Activated naive CD8-positive, alpha-beta T cell (primary cell): Measurements from ENCODE around the gene TBRG1.
A peak's percentile ranks its signal among the peaks of the same experiment; 100 is the strongest.

ENCODE experiments used
- H3K27ac Mint-ChIP-seq: one replicate; pipeline ENCODE4 v1.8.0; 2021; ENCODE audit warnings: mixed read lengths
- H3K27me3 Mint-ChIP-seq: one replicate; pipeline ENCODE4 v1.8.0; 2021; ENCODE audit warnings: mixed read lengths
- H3K36me3 Mint-ChIP-seq: one replicate; pipeline ENCODE4 v1.8.0; 2021; ENCODE audit warnings: mixed read lengths
- H3K4me1 Mint-ChIP-seq: one replicate; pipeline ENCODE4 v1.8.0; 2021; ENCODE audit warnings: low read depth, mixed read lengths
- H3K4me3 Mint-ChIP-seq: one replicate; pipeline ENCODE4 v1.8.0; 2021; ENCODE audit warnings: mild to moderate bottlenecking, mixed read lengths
- H3K9me3 Mint-ChIP-seq: one replicate; pipeline ENCODE4 v1.8.0; 2021; ENCODE audit warnings: low read depth, mixed read lengths

The TBRG1 gene, protein sequence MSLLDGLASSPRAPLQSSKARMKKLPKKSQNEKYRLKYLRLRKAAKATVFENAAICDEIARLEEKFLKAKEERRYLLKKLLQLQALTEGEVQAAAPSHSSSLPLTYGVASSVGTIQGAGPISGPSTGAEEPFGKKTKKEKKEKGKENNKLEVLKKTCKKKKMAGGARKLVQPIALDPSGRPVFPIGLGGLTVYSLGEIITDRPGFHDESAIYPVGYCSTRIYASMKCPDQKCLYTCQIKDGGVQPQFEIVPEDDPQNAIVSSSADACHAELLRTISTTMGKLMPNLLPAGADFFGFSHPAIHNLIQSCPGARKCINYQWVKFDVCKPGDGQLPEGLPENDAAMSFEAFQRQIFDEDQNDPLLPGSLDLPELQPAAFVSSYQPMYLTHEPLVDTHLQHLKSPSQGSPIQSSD

DNA sequence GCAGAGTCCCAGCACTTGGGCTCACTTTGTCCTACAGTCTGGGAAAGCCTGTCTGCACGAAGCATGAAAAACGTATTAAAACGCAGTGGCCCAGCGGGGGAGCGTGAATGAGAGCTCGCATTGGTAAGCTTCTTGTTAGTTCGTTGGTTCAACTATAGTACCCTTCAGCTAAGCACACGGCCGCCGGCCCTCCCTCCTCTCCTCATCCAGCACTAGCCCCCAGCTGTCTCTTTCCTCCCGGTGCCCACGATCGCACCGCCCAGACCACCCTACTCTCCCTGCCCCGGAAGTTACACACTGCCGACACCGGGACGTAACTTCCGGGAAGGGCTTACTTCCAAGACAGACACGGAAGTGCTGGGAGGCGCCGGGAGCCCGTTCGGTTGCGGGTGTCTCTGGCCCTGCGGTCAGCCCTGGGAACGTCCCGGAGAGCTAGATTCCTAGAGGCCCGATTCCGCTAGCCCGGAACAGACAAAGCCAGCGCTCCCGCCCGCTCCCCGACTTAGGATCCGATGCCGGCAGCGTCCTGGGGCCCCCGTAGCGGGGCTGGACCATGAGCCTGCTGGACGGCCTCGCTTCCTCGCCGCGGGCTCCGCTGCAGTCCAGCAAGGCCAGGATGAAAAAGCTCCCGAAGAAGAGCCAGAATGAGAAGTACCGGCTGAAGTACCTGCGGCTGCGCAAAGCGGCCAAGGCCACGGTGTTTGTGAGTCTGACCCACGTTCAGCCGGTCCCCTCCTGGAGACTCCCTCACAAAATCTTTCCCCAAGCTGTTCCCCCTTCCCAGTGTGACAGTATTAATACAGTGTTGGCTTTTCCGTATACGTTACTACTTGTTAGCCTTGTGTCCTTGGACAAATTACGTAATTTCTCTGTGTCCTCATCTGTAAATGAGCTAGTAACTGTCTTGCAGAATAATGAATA is at the start of gene TBRG1:
TBRG1 (plus strand) TSS at position 334 of the 921 bp plus-strand sequence; CDS start at position 554, 220 bp downstream.
- H3K27ac Mint-ChIP-seq: peak within 1 kb of the TSS; percentile 96

DNA sequence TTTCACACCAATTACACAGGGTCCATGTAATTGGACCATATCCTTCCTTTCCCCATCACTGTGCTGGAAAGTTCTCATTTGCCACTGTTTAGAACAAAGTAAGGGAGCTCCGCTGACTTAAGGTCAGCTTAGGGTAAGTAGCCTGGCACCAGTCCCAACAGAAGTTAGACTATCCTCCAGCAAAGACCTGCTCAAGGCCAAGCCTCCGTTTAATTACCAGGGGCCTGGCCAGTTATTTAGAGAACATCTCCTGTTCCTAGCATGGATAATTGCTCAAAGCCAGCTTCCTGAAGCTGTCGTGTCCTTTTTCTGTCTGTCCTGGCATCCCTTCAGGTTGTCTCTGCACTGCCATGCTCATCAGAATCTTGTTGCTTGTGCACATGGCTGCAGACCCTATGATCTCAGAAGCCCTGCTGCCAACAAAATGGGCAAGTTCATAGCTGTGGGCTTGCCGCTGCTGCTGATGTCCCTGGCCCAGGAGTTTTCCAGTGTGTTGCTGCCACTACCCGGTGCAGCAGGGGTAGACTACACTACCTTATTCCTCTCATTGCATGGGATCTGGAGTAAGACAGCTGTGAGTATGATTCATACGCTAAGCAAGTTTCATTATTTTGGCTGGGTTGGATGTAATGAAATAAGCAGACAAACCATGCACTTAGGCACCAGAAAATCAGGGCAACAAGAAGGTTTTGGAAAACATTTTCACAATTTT is 44.8 kb upstream of the TBRG1 start:
- H3K9me3 Mint-ChIP-seq: no peaks in the 10 kb centered on the region
- no peaks in the 10 kb centered on the region for H3K4me1 Mint-ChIP-seq
- H3K36me3 Mint-ChIP-seq: no peaks in the 10 kb centered on the region
- no peak overlapping the region for H3K27ac Mint-ChIP-seq
- peaks cover 4% of the 10 kb centered on the region for H3K27me3 Mint-ChIP-seq
- H3K4me3 Mint-ChIP-seq: no peak overlapping the region

More for the DNA sequence above, at the start of gene TBRG1:
- H3K27me3 Mint-ChIP-seq: peaks cover 7% of the 10 kb centered on the region
- H3K9me3 Mint-ChIP-seq: no peaks in the 10 kb centered on the region
- peaks cover 41% of the 10 kb centered on the region for H3K4me1 Mint-ChIP-seq
- peaks cover 8% of the 10 kb centered on the region for H3K36me3 Mint-ChIP-seq
- H3K4me3 Mint-ChIP-seq: peak within 1 kb of the TSS; percentile 98

DNA sequence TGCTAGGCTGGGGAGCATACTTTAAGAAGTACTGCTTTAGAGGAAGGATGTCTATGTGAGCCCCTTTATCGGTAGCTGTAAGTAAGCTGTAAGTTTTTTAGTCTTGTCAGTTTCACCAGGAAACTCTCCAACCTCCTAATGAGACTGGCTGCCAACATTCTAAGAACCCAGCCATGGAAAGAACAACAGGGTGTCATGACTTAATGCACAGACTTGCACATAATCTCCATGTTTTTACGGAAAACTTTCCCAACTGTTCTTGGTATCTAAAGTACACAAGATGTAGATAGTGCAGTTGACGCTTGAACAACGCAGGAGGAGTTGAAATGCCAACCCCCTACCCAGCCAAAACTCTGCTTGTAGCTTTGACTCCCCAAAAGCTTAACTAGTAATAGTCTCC is 43.9 kb upstream of the TBRG1 start:
- Mint-ChIP-seq H3K4me1 (no peaks in the 10 kb centered on the region), H3K4me3 (no peak overlapping the region), H3K36me3 (no peaks in the 10 kb centered on the region), H3K27me3 (peaks cover 4% of the 10 kb centered on the region), H3K9me3 (no peaks in the 10 kb centered on the region), H3K27ac (no peak overlapping the region)

DNA sequence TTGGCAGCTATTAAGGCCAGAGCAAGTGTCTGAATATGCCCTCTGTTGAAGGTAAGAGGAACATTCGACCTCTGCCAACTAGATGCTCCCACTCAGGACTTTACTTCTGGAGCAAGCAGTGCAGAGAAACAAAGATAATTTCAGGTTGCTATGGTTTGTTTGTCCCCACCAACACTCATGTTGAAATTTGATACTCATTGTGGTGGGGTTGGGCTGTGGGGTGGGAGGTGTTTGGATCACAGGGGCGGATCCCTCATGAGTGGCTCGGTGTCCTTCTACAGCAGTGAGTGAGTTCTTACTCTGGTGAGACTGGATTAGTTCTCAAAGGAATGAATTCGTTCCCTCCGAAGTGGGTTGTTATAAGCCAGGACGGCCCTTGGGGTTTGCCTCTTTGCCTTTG is 40.8 kb upstream of the TBRG1 start:
- Mint-ChIP-seq H3K27ac (no peak overlapping the region), H3K27me3 (peaks cover 3% of the 10 kb centered on the region), H3K4me3 (no peak overlapping the region), H3K36me3 (no peaks in the 10 kb centered on the region), H3K4me1 (no peaks in the 10 kb centered on the region), H3K9me3 (no peaks in the 10 kb centered on the region)

DNA sequence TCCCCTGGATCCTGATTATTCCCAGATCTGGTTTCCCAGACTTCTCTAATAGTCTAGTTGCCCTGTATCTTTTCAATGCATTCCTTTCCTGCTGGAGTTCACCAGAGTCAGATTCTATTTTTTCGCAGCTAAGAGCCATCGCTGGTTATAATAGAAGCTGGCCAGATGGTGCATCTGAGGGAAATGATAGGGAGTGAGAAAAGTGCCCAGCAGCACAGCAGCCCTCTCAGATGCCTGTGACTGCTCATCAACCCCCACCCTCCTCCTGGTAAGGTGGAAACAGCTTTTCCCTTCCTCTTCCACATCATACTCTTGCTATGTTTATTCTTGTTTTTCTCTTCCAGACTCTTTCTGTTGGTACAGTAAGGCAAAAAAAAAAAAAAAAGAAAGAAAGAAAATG is 40.1 kb upstream of the TBRG1 start:
- no peak overlapping the region for H3K4me3 Mint-ChIP-seq
- H3K27me3 Mint-ChIP-seq: peaks cover 7% of the 10 kb centered on the region
- no peak overlapping the region for H3K27ac Mint-ChIP-seq
- no peaks in the 10 kb centered on the region for H3K36me3 Mint-ChIP-seq
- H3K4me1 Mint-ChIP-seq: no peaks in the 10 kb centered on the region
- no peaks in the 10 kb centered on the region for H3K9me3 Mint-ChIP-seq

DNA sequence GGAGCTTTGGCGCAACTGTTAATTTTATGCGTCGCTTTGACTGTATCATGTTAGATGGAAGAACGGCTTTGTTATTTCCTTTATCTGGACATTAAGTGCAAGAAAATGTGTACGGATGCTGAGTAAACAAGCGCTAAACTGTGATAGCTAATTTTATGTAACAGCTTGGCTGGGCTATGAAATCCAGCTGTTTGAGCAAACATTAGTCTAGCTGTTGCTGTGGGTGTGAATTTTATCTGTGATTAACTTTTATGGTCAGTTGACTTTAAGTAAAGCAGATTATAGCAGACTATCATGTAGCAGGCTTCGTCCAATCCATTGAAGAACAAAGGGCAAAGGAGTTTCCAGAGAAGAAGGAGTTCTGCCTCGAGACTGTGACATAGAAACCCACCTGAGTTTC is 38.9 kb upstream of the TBRG1 start:
- Mint-ChIP-seq H3K9me3 (no peaks in the 10 kb centered on the region), H3K27me3 (peaks cover 10% of the 10 kb centered on the region), H3K4me1 (no peaks in the 10 kb centered on the region), H3K4me3 (no peak overlapping the region), H3K27ac (no peak overlapping the region), H3K36me3 (no peaks in the 10 kb centered on the region)

DNA sequence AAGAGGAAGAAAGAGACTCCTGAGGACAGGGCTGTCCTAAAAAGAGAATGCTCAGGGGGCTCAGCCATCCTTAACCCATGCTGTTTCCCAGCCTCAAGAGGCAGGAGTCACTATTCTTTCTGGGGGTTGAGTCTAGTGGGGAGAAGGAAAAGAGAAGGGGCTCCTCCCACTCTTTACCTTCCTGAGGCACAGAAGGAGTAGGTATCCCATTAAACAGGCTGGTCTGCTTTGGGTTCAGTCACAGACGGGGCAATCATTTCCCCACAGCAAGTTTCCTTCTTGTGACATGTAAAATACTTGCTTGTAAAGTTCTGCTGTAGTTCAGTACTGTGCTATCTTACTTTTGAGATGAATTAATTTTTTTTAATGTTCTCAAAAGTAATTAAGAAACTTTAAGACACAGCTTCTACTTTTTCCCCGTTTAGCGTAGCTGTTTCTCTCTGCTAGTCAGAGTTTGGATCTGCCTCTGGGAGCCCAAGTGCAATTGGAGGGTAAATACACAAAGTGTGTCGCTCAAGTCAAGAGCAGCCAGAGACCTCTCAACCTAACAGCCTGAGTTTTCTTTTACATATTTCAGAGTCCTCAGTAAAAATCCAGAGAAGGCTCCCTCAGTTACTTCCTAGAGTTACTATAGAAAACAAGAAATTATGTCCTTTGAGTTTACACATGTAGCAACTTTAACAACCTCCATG is 37.8 kb upstream of the TBRG1 start:
- no peak overlapping the region for H3K4me3 Mint-ChIP-seq
- no peaks in the 10 kb centered on the region for H3K36me3 Mint-ChIP-seq
- H3K9me3 Mint-ChIP-seq: no peaks in the 10 kb centered on the region
- H3K4me1 Mint-ChIP-seq: no peaks in the 10 kb centered on the region
- no peak overlapping the region for H3K27ac Mint-ChIP-seq
- H3K27me3 Mint-ChIP-seq: peaks cover 10% of the 10 kb centered on the region

DNA sequence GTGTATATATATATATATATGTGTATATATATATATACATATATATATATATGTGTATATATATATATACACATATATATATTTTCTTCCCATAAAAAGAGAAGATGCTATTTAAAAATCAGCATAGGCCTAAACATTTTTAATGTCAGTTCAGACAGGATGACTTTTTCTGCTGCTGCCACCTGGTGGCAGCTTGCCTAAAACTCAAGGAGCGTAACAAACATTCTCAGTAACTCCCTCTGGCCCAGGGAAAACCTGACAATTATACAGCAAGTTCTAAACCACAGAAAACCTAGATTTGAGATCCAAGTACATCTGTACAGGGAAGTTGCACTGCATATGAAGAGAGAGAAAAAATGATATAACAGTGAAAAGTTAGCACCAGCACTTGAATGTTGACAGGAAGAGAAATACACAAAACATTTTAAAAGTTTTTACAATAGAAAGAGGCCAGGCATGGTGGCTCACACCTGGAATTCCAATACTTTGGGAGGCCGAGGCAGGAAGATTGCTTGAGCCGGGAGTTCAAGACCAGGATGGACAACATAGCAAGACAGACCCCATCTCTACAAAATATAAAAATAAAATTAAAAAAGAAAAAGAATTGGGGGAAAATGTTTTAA is 36.3 kb upstream of the TBRG1 start:
- Mint-ChIP-seq H3K4me3 (no peak overlapping the region), H3K27me3 (peaks cover 10% of the 10 kb centered on the region), H3K27ac (no peak overlapping the region), H3K9me3 (no peaks in the 10 kb centered on the region), H3K36me3 (no peaks in the 10 kb centered on the region), H3K4me1 (no peaks in the 10 kb centered on the region)

DNA sequence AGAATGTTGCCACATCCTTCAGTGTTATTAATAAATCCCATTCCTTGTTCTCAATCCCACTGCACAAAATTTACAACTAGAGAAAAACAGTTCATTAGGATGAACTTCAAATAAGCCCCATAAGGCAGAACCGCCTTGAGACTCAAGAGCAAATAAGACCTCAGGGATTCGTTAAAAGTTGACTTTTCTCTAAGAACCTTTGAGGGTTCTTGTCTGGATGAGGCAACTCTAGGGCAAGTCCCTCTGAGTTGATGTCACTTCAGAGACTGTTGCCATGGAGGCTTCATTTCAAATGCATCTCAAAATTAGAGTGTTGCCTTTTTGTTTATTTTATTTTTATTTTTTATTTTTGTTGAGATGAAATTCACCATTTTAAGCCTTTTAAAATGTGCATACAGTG is 31.2 kb upstream of the TBRG1 start:
- H3K4me1 Mint-ChIP-seq: no peaks in the 10 kb centered on the region
- H3K27me3 Mint-ChIP-seq: peaks cover 10% of the 10 kb centered on the region
- no peaks in the 10 kb centered on the region for H3K36me3 Mint-ChIP-seq
- H3K9me3 Mint-ChIP-seq: no peaks in the 10 kb centered on the region
- H3K27ac Mint-ChIP-seq: no peak overlapping the region
- H3K4me3 Mint-ChIP-seq: no peak overlapping the region

DNA sequence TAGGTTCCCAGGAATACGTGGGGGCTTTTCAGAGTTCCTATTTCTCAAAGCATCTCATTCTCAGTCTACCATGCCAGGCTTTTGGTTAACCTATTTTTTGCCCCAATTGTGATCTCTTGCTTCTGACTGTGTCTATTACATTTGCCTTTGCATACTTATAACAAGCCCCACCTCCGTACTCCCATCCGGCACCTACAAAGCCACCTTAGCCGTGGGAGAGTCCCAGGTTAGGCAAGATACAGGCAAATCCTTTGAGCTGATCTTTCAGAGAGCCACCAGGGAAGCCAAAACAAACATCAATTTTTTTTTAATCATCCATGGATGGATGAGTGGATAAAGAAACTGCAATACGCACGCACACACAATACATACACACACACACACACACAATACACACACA is 30.0 kb upstream of the TBRG1 start:
- Mint-ChIP-seq H3K36me3 (no peaks in the 10 kb centered on the region), H3K4me1 (no peaks in the 10 kb centered on the region), H3K27ac (no peak overlapping the region), H3K4me3 (no peak overlapping the region), H3K9me3 (no peaks in the 10 kb centered on the region), H3K27me3 (peaks cover 9% of the 10 kb centered on the region)

DNA sequence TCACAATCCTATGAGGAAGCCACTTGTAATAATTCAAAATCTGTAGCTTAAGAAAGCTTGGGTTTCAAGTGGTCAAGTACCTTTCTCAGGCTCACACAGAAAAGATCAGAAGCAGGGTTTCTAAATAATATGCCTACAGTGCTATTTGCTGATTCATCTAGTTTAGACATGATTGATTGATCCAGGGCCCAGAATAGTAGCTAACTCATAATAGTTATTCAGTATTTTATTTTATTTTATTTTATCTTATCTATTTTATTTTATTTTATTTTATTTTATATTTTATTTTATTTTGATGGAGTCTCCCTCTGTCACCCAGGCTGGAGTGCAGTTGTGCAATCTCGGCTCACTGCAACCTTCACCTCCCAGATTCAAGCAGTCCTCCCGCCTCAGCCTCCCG is 27.4 kb upstream of the TBRG1 start:
- Mint-ChIP-seq H3K27me3 (peaks cover 9% of the 10 kb centered on the region), H3K27ac (no peak overlapping the region), H3K4me3 (no peak overlapping the region), H3K36me3 (no peaks in the 10 kb centered on the region), H3K4me1 (no peaks in the 10 kb centered on the region), H3K9me3 (no peaks in the 10 kb centered on the region)

DNA sequence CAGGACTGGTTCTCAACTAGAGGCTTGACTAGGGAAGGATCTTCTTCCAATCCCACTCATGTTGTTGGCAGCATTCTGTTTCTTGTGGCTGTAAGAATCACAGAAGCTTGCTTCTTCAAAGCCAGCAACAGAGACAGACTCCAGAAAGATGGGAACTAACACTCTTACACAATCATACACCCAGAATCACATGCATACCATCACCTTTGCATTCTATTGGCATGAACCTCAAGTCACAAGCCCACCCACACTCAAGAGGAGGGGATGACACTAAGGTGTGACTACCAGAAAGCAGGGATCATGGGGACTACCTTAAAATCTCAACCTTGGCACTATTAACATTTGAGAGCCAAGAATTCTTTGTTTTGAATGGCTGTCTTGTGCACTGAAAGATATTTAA is 25.0 kb upstream of the TBRG1 start:
- Mint-ChIP-seq H3K27ac (no peak overlapping the region), H3K4me1 (no peaks in the 10 kb centered on the region), H3K27me3 (peaks cover 16% of the 10 kb centered on the region), H3K9me3 (no peaks in the 10 kb centered on the region), H3K4me3 (no peak overlapping the region), H3K36me3 (no peaks in the 10 kb centered on the region)

DNA sequence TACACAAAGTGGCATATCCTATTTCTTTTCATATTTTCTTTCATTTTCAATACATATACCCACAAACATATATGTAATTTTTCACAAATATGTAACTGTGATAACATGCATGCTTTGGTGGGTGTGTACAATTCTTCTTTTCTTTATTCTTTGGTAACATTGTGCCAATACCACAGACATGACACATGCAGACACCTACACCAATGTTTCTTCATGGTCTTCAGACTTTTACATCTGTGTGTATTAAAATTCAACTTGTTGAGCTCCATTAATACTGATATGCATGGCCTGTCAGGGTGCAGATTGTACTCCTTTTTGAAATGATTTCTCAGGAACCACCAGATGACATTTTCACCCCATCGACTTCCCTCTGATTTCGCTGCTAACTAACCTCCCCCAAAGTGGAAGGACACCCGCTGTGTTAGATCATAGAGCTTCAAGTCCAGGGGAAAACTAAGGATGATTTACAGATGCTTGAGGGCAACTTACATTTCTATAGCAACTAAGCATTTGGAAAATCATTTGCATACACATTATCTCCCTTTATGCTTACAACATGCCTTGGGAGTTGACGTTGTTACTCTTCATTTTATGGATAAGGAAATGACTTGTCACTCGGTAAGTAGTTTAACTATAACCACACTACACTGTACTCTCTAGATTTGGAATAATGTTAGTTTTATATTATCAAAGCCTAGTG is 21.9 kb upstream of the TBRG1 start:
- Mint-ChIP-seq H3K27ac (no peak overlapping the region), H3K4me3 (no peak overlapping the region), H3K27me3 (peaks cover 16% of the 10 kb centered on the region), H3K4me1 (no peaks in the 10 kb centered on the region), H3K9me3 (no peaks in the 10 kb centered on the region), H3K36me3 (no peaks in the 10 kb centered on the region)

DNA sequence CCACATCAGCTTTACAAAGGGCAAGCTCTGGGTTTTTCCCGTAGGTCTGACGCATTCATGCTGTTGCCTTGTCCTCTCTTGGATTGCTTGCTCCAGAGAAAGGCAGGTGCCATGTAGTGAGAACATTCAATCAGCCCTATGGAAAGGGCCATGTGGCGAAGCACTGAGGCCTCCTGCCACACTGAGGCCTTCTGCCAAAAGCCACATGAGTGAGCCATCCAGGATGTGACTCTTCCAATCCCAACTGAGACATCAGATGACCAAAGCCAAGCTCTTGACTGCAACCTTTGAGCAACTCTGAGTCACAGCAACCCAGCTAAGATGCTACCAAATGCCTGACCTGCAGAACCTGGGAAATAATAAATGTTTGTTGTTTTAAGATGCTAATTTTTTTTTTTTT is 20.5 kb upstream of the TBRG1 start:
- H3K36me3 Mint-ChIP-seq: no peaks in the 10 kb centered on the region
- H3K27ac Mint-ChIP-seq: no peak overlapping the region
- H3K4me1 Mint-ChIP-seq: no peaks in the 10 kb centered on the region
- H3K27me3 Mint-ChIP-seq: peaks cover 13% of the 10 kb centered on the region
- H3K4me3 Mint-ChIP-seq: no peak overlapping the region
- H3K9me3 Mint-ChIP-seq: no peaks in the 10 kb centered on the region
